Fibroblast of mammary gland (primary cell): ENCODE data around the gene GTF2A2.

ENCODE experiments used
- DNase-seq: peaks from one replicate; pipeline ENCODE4 v3.0.0-alpha.2; 2010; ENCODE audit warnings: low read depth
- H3K4me3 ChIP-seq: 2 replicates; pipeline ENCODE4 v1.5.1; 2011; ENCODE audit warnings: low read depth, mild to moderate bottlenecking, low read length, moderate library complexity; ENCODE audit not compliant: control insufficient read depth
- CTCF ChIP-seq: conservative IDR thresholded peaks from 2 replicates; pipeline ENCODE4 v1.5.1; 2011; ENCODE audit warnings: low read depth, low read length, inconsistent platforms; ENCODE audit not compliant: control insufficient read depth, insufficient read depth

Gene GTF2A2

GRCh38 chr15:59611276-59612260 is 45.7 kb downstream of the GTF2A2 start, which contains the start of gene GCNT3:
GCNT3 (plus strand) TSS chr15:59611783; CDS start chr15:59618239, 6,456 bp downstream.
- TF ChIP-seq CTCF: no peak
- no peak within 1 kb of the TSS for H3K4me3 ChIP-seq
- DNase-seq: peak; percentile 61

GRCh38 chr15:59609730-59610712 is 47.3 kb downstream of the GTF2A2 start:
- H3K4me3 ChIP-seq: no peak overlapping the region
- no peak for TF ChIP-seq CTCF
- no peak for DNase-seq

- no peak for TF ChIP-seq CTCF
- DNase-seq: no peak
- H3K4me3 ChIP-seq: no peak overlapping the region
Observed at GRCh38 chr15:59605994-59606393, 51.3 kb downstream of the GTF2A2 start.

GRCh38 chr15:59598461-59598860 is 58.9 kb downstream of the GTF2A2 start:
- no peak overlapping the region for H3K4me3 ChIP-seq
- no peak for TF ChIP-seq CTCF
- DNase-seq: no peak

- no peak overlapping the region for H3K4me3 ChIP-seq
- TF ChIP-seq CTCF: no peak
- DNase-seq: no peak
Observed at GRCh38 chr15:59596640-59597039, 60.7 kb downstream of the GTF2A2 start.

- DNase-seq: no peak
- no peak for TF ChIP-seq CTCF
- H3K4me3 ChIP-seq: no peak overlapping the region
Observed at GRCh38 chr15:59595434-59595915, 61.8 kb downstream of the GTF2A2 start.
